ENCODE data around the gene SLC2A4RG.
A peak's percentile ranks its signal among the peaks of the same experiment; 100 is the strongest.

The SLC2A4RG gene

DNA sequence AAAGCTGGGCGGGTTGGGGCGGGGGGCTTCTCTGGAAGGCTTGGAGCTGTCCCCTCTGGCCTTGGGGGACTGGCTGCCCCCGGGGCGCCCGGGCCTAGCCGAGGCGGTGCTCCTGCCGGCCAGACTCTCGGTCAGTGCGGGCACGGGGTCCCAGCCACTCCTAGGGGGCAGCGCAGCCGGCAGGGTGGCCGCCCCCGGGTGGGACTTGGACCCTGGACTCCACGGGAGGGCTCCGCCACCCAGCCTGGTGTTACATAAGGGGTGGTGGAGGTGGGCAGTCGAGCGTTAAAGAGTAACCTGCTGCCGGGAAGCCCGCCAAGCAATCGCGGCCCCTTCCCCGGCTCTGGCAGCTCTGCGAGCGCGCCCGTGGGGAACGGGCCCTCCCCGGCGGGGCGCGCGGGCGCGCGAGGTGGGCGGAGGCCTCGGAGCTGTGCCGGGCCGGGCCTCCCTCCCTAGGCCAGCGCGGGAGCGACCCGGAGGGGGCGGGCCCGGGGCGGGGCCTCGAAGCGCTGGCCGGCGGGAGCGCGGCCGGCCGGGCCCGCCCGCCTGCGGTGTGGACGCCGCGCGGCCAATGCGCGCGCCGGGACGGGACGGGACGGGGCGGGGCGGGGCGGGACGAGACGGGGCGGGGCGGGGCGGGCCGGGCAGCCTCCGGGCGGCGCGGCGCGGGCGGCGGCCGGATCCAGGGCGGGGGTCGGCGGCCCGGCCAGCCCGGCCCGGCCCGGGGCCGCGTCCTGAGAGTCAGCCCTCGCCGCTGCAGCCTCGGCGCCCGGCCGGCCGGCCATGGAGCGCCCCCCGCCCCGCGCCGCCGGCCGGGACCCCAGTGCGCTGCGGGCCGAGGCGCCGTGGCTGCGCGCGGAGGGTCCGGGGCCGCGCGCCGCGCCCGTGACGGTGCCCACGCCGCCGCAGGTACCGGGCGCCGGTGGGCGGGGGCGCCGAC, at the start of gene SLC2A4RG:
Gene SLC2A4RG, plus strand, starts transcription at position 647 of the 940 bp plus-strand sequence. Its CDS starts 137 bp downstream, at position 784.
- peak; percentile 87 for DNase-seq (ENCODE audit: low read depth)

GRCh38 chr20:63690003-63690897, 49.3 kb upstream of the SLC2A4RG start:
- no peak for DNase-seq (ENCODE audit: low read depth)

- no peak for DNase-seq (ENCODE audit: low read depth)
Measured at GRCh38 chr20:63690898-63691710, 48.5 kb upstream of the SLC2A4RG start.

- DNase-seq (ENCODE audit: low read depth) = no peak
Measured at GRCh38 chr20:63691711-63692435, 47.7 kb upstream of the SLC2A4RG start.

DNA sequence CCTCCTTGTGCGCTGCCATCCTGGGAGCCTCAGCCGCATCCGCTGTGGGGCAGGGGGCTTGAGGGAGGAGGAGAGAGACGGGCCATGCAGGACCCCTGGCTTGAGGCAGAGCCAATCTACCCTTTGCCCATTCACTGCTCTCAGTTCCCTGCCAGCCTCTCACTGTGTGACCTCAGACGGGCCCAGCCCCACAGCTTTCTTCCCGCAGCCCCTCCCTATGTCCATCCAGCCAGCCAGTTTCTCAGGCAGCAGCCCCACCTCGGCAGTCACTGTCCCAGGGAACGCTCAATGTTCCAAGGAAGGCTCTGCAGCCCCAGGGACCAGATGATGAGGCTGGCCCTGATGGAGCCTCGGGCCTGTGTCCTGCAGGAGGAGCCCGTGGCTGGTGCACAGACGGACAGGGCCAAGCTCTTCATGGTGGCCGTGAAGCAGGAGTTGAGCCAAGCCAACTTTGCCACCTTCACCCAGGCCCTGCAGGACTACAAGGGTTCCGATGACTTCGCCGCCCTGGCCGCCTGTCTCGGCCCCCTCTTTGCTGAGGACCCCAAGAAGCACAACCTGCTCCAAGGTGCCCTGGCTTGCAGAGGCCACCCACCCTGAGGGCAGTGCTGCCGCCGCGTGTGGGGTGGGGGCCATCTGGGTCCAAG, 47.0 kb upstream of the SLC2A4RG start:
- DNase-seq (ENCODE audit: low read depth) = no peak

GRCh38 chr20:63693083-63693732, 46.4 kb upstream of the SLC2A4RG start:
- DNase-seq (ENCODE audit: low read depth) = no peak

DNA sequence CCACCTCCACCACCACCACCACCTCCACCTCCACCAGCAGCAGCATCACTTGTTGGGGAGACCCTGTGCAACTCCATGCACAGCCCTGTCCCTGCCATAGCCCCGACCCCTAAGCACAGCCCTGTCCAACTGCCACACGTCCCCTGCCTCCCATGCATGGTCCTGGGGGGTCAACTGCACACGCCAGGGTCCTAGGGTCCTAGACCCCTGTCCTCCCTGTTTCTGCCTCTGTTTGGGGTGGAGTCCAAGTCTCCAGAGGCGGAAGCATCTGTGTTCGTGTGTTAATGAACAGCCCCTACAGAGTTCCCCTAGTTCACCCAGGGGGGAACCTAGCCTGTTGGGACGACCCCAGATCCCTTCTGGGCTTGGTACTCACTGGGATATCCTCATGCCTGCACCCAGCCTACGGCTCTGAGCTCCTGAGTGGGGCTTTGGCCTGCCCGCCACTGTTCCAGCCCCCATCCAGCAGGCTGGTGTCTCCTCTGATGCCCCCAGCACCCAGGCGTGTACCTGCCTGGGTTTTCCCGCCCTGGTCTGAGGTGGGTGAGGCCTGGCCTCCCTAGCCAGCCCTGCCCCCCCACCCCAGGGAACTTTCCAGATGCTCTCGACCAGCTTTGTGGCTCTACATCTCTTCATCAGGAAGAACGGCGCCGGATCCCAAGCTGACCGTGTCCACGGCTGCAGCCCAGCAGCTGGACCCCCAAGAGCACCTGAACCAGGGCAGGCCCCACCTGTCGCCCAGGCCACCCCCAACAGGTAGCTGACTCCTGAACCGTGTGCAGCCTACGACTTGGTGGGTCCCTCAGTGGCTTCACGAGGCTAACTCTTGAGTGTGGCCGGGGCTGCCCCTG, 45.6 kb upstream of the SLC2A4RG start:
- DNase-seq (ENCODE audit: low read depth) = no peak

DNA sequence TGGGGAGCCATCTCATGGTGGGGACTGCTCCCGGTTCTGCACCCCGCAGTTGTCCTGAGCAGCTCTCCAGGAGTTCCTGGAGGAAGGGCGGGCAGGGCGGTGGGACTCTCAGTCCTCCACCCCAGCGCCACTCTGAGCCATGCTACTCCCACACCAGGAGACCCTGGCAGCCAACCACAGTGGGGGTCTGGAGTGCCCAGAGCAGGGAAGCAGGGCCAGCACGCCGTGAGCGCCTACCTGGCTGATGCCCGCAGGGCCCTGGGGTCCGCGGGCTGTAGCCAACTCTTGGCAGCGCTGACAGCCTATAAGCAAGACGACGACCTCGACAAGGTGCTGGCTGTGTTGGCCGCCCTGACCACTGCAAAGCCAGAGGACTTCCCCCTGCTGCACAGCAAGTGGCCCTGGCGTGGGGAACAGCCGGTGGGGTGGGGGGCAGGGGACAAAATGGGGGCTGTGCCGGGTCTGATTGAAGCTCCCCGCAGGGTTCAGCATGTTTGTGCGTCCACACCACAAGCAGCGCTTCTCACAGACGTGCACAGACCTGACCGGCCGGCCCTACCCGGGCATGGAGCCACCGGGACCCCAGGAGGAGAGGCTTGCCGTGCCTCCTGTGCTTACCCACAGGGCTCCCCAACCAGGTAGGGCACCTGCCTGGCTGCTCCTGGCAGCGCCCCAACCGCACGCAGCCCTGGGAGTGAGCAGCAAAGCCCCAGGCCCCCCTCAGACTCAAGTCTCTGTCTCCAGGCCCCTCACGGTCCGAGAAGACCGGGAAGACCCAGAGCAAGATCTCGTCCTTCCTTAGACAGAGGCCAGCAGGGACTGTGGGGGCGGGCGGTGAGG, 44.8 kb upstream of the SLC2A4RG start:
- DNase-seq (ENCODE audit: low read depth) = no peak

- DNase-seq (ENCODE audit: low read depth) = no peak
Measured at GRCh38 chr20:63695424-63696305, 43.9 kb upstream of the SLC2A4RG start.

GRCh38 chr20:63696306-63696627, 43.3 kb upstream of the SLC2A4RG start:
- no peak for DNase-seq (ENCODE audit: low read depth)

GRCh38 chr20:63696628-63697356, 42.8 kb upstream of the SLC2A4RG start, which contains the start of gene TNFRSF6B:
TSS of gene TNFRSF6B (plus strand) at chr20:63696652. CDS start at chr20:63696768, 116 bp downstream.
- no peak for DNase-seq (ENCODE audit: low read depth)

GRCh38 chr20:63697357-63697867, 42.2 kb upstream of the SLC2A4RG start:
- no peak for DNase-seq (ENCODE audit: low read depth)

DNA sequence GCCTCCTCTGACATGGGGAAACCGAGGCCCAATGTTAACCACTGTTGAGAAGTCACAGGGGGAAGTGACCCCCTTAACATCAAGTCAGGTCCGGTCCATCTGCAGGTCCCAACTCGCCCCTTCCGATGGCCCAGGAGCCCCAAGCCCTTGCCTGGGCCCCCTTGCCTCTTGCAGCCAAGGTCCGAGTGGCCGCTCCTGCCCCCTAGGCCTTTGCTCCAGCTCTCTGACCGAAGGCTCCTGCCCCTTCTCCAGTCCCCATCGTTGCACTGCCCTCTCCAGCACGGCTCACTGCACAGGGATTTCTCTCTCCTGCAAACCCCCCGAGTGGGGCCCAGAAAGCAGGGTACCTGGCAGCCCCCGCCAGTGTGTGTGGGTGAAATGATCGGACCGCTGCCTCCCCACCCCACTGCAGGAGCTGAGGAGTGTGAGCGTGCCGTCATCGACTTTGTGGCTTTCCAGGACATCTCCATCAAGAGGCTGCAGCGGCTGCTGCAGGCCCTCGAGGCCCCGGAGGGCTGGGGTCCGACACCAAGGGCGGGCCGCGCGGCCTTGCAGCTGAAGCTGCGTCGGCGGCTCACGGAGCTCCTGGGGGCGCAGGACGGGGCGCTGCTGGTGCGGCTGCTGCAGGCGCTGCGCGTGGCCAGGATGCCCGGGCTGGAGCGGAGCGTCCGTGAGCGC, 41.6 kb upstream of the SLC2A4RG start:
- DNase-seq (ENCODE audit: low read depth) = no peak

GRCh38 chr20:63698739-63699465, 40.7 kb upstream of the SLC2A4RG start:
- DNase-seq (ENCODE audit: low read depth) = peak; percentile 96
